B cell (primary cell): Measurements from ENCODE around the gene SGTA. TPM values are rescaled to one million over a fixed set of nuclear protein-coding genes. Genes with fewer than 3 reads are reported as not detected.

Experiments
- ATAC-seq: fragments of 200-7000 bp; cut with Tn5 transposase; one replicate; pipeline ENCODE4 v1.10.0; 2021; ENCODE audit warnings: low read depth, mild to moderate bottlenecking, moderate number of reproducible peaks, moderate library complexity
- CTCF ChIA-PET: fragments of 350-600 bp; sonication (Branson Sonifier 250); formaldehyde crosslinking; loops from one replicate; lab custom pipeline; 2021; ENCODE audit warnings: antibody characterized with exemption, inconsistent platforms; lab: Charles Lee
- POLR2A ChIA-PET: fragments of 350-600 bp; sonication (Branson Sonifier 250); formaldehyde crosslinking; loops from one replicate; lab custom pipeline; 2021; ENCODE audit warnings: antibody characterized with exemption; lab: Charles Lee
- DNase-seq: peaks from one replicate; pipeline ENCODE4 v3.0.0; 2013
- H2AFZ ChIP-seq: 2 replicates; pipeline ENCODE4 v1.6.1; 2012; ENCODE audit warnings: mild to moderate bottlenecking, low read depth, low read length; ENCODE audit not compliant: insufficient read depth, poor library complexity, severe bottlenecking
- H3K27ac ChIP-seq, 2 donors: 1 replicate in 1 of 2; 2 replicates in 1 of 2; pipeline ENCODE4 v1.5.1; 2012 to 2013; ENCODE audit warnings: low read length in 2 of 2, mild to moderate bottlenecking in 2 of 2, moderate library complexity in 1 of 2
- H3K27me3 ChIP-seq, 4 experiments: fragments of 200-600 bp in 1 of 4; sonication (generic) in 1 of 4; replicated peaks in 1 of 4; 1 replicate in 2 of 4; 2 replicates in 2 of 4; pipeline versions ENCODE4 v1.6.1 to v1.7.0; 2013 to 2016; ENCODE audit warnings: low read length in 3 of 4, mild to moderate bottlenecking in 2 of 4, mixed read lengths in 1 of 4, moderate library complexity in 1 of 4; ENCODE audit not compliant: insufficient read depth in 4 of 4, control insufficient read depth in 3 of 4; ENCODE audit errors: control extremely low read depth in 1 of 4
- H3K36me3 ChIP-seq, 2 experiments: replicated peaks in 1 of 2; 1 replicate in 1 of 2; 2 replicates in 1 of 2; pipeline versions ENCODE4 v1.6.1 to v1.7.1; 2013; ENCODE audit warnings: low read length in 1 of 2; ENCODE audit not compliant: insufficient read depth in 2 of 2, control insufficient read depth in 1 of 2; ENCODE audit errors: control extremely low read depth in 1 of 2, extremely low read depth in 1 of 2
- H3K4me1 ChIP-seq, 2 donors: fragments of 200-600 bp in 1 of 2; sonication (generic) in 1 of 2; 1 replicate in 1 of 2; 2 replicates in 1 of 2; pipeline versions ENCODE4 v1.5.1 to v1.6.1; 2013 to 2017; ENCODE audit warnings: low read length in 2 of 2; ENCODE audit not compliant: control insufficient read depth in 2 of 2, insufficient read depth in 2 of 2
- H3K4me2 ChIP-seq: replicated peaks from 2 replicates; pipeline ENCODE3; 2012; ENCODE audit warnings: mild to moderate bottlenecking, low read depth, low read length; ENCODE audit not compliant: poor library complexity, severe bottlenecking
- H3K4me3 ChIP-seq, 5 experiments: fragments of 200-600 bp in 1 of 5; sonication (generic) in 1 of 5; 1 replicate in 3 of 5; 2 replicates in 2 of 5; pipeline versions ENCODE4 v1.5.1 to v1.7.0; 2011 to 2016; ENCODE audit warnings: low read length in 4 of 5, mild to moderate bottlenecking in 4 of 5, low read depth in 2 of 5, control low read depth in 1 of 5, moderate library complexity in 1 of 5; ENCODE audit not compliant: insufficient read depth in 1 of 5; ENCODE audit errors: control extremely low read depth in 1 of 5, extremely low read depth in 1 of 5
- H3K79me2 ChIP-seq: fragments of 200-600 bp; sonication (generic); one replicate; pipeline ENCODE4 v1.6.0; 2016; ENCODE audit warnings: low read length; ENCODE audit not compliant: control insufficient read depth, insufficient read depth
- H3K9ac ChIP-seq: fragments of 200-600 bp; sonication (generic); 2 replicates; pipeline ENCODE4 v1.6.1; 2017; ENCODE audit warnings: mild to moderate bottlenecking, low read length, moderate library complexity
- H3K9me3 ChIP-seq, 3 donors: one replicate each; pipeline versions ENCODE4 v1.6.1 to v1.7.1; 2013; ENCODE audit warnings: low read length in 2 of 3; ENCODE audit not compliant: control insufficient read depth in 2 of 3, insufficient read depth in 1 of 3; ENCODE audit errors: control extremely low read depth in 1 of 3
- H4K20me1 ChIP-seq: 2 replicates; pipeline ENCODE4 v1.6.0; 2012; ENCODE audit warnings: mild to moderate bottlenecking, low read length; ENCODE audit not compliant: insufficient read depth, control insufficient read depth, poor library complexity, severe bottlenecking
- H3K27ac Mint-ChIP-seq: one replicate; pipeline ENCODE4 v1.8.0; 2021; ENCODE audit warnings: mixed read lengths
- H3K27me3 Mint-ChIP-seq: one replicate; pipeline ENCODE4 v1.8.0; 2021; ENCODE audit warnings: mixed read lengths
- H3K4me1 Mint-ChIP-seq: one replicate; pipeline ENCODE4 v1.8.0; 2021; ENCODE audit warnings: mixed read lengths
- H3K4me3 Mint-ChIP-seq: one replicate; pipeline ENCODE4 v1.8.0; 2021; ENCODE audit warnings: mixed read lengths
- H3K9me3 Mint-ChIP-seq: one replicate; pipeline ENCODE4 v1.8.0; 2022; ENCODE audit warnings: mixed read lengths; ENCODE audit not compliant: insufficient read depth
- EZH2 ChIP-seq: IDR thresholded peaks from 2 replicates; pipeline ENCODE4 v1.6.1; 2012; ENCODE audit warnings: borderline replicate concordance, low read depth, mild to moderate bottlenecking, moderate library complexity, low read length; ENCODE audit not compliant: insufficient read depth, poor library complexity, severe bottlenecking
- WGBS: methylation state at CpG from one replicate; pipeline ENCODE4 v1.1.5; 2013; ENCODE audit warnings: missing lambda C conversion rate; ENCODE audit not compliant: insufficient coverage; 5-methylcytosine and 5-hydroxymethylcytosine counted together
- intact Hi-C: fragments of 100-400 bp; cut with micrococcal nuclease; formaldehyde crosslinking; loops from one replicate; pipeline ENCODE4 v1.10.0; 2022
- polyA plus RNA-seq: library from polyadenylated mRNA; depleted of rRNA; stranded (reverse); fragments of >200 nt; gene quantifications from 2 replicates; pipeline ENCODE4 v1.2.3, GENCODE V29; 2012
- total RNA-seq, 2 donors: library from RNA; stranded (reverse); fragments of 120-200 nt in 1 of 2; gene quantifications; 1 replicate in 1 of 2; 2 replicates in 1 of 2; pipeline versions ENCODE4 v1.2.3 to v1.2.4, GENCODE V29; 2013 to 2022
- TF ChIP-seq, protein P1 (sequence below): fragments of 200-600 bp; IDR thresholded peaks from one replicate; pipeline ENCODE4 v1.8.0; 2022; ENCODE audit warnings: antibody characterized with exemption, mild to moderate bottlenecking

The SGTA gene
- total and polyA plus RNA-seq, 2 donors (not counting 1 experiment from before 2014, with no cell fraction given): 36.6 to 42.0 TPM

DNA sequence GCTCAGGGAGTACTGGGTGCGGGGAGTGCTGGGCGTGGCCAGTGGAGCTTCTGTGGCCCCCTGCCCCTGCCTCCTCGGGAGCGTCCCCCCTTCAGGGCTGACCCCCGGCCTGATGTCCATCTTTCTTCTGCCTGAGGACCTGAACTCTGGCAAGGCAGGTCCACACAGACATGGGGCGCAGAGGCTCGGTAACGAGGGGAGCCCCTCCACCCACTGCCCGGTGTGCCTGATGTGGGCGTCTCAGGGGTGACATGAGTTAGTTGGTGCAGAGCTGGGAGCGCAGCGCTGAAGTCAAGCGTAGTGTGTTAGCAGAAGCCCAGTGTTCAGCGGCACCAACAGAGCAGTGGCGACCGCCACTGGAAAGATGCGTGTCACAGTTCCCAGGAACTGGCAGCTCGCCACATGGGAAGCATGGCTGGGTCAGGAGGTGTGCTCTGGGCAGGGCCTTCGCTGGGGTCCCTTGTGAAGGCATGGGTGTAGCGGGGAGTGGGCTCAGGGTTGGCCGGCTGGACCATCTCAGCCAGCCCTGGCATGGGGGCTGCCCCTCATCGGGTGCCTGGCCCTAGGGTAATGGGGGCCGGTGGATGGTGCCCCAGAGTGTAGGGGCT lies 13.7 kb upstream of the SGTA start:
- no peak overlapping the region for H3K27ac ChIP-seq
- Mint-ChIP-seq H3K4me3 (no peak overlapping the region), H3K27me3 (no peaks in the 10 kb centered on the region), H3K9me3 (no peaks in the 10 kb centered on the region), H3K27ac (no peak overlapping the region), H3K4me1 (peaks cover 2% of the 10 kb centered on the region)
- ATAC-seq: no peak
- H3K79me2 ChIP-seq: peaks cover 37% of the 10 kb centered on the region
- no peak overlapping the region for H3K4me2 ChIP-seq
- DNase-seq: no peak
- ChIA-PET POLR2A (no interaction called here), CTCF (no interaction called here)
- intact Hi-C loops: no loop called here
- no peaks in the 10 kb centered on the region for H3K4me1 ChIP-seq
- no peak overlapping the region for H2AFZ ChIP-seq
- H3K9me3 ChIP-seq: no peaks in the 10 kb centered on the region
- no peak for TF ChIP-seq EZH2
- TF ChIP-seq, protein P1, sequence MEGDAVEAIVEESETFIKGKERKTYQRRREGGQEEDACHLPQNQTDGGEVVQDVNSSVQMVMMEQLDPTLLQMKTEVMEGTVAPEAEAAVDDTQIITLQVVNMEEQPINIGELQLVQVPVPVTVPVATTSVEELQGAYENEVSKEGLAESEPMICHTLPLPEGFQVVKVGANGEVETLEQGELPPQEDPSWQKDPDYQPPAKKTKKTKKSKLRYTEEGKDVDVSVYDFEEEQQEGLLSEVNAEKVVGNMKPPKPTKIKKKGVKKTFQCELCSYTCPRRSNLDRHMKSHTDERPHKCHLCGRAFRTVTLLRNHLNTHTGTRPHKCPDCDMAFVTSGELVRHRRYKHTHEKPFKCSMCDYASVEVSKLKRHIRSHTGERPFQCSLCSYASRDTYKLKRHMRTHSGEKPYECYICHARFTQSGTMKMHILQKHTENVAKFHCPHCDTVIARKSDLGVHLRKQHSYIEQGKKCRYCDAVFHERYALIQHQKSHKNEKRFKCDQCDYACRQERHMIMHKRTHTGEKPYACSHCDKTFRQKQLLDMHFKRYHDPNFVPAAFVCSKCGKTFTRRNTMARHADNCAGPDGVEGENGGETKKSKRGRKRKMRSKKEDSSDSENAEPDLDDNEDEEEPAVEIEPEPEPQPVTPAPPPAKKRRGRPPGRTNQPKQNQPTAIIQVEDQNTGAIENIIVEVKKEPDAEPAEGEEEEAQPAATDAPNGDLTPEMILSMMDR: no peak
- H3K4me3 ChIP-seq: no peak overlapping the region
- no peak overlapping the region for H3K9ac ChIP-seq
- 98% methylated on average over 23 of the region's 23 CpGs for WGBS
- peaks cover 0 to 30% of the 10 kb centered on the region in 2 experiments for H3K36me3 ChIP-seq
- no peaks in the 10 kb centered on the region for H4K20me1 ChIP-seq
- H3K27me3 ChIP-seq: no peaks in the 10 kb centered on the region

DNA sequence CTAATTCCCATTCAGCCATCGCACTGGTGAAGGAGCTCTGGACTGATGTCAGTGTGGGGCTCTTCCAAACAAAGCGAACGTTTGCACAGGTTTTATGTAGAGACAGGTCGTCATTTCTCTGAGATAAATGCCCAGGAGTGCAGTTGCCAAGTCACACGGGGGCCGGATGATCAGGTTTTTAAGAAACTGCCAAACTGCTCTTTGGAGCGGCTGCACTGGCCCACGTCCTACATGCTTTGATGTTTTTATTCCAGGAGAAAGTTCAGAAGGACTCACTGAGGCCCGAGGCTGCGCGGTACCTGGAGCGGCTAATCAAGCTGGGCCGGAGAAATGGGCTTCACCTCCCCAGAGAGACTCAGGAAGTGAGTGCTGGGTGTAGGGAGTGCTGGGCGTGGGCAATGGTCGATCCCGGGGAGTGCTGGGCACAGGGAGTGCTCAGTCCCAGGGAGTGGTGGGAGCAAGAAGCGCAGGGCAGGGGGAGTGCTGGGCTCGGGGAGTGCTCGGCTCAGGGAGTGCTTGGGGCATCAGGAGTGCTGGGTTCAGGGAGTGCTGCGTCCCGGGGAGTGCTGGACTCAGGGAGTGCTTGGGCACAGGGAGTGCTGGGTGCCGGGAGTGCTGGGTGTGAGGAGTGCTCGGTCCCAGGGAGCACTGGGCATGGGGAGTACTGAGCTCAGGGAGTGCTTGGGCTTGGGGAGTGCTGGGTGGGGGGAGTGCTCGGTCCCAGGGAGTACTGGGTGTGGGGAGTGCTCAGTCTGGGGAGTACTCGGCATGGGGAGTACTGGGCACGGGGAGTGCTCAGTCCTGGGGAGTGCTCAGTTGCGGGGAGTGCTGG lies 13.0 kb upstream of the SGTA start:
- no peak for DNase-seq
- no peaks in the 10 kb centered on the region for H3K9me3 ChIP-seq
- no peak overlapping the region for H2AFZ ChIP-seq
- no peak for TF ChIP-seq EZH2
- TF ChIP-seq, protein P1: no peak
- Mint-ChIP-seq H3K4me1 (peaks cover 2% of the 10 kb centered on the region), H3K9me3 (no peaks in the 10 kb centered on the region), H3K4me3 (no peak overlapping the region), H3K27me3 (no peaks in the 10 kb centered on the region), H3K27ac (no peak overlapping the region)
- no peak overlapping the region for H3K27ac ChIP-seq
- H3K4me2 ChIP-seq: no peak overlapping the region
- CTCF ChIA-PET: no interaction called here
- no peak overlapping the region for H3K9ac ChIP-seq
- no peaks in the 10 kb centered on the region for H4K20me1 ChIP-seq
- H3K36me3 ChIP-seq: peaks cover 0 to 31% of the 10 kb centered on the region in 2 experiments
- intact Hi-C loops: no loop called here
- H3K4me3 ChIP-seq: no peak overlapping the region
- peaks cover 44% of the 10 kb centered on the region for H3K79me2 ChIP-seq
- H3K4me1 ChIP-seq: no peaks in the 10 kb centered on the region
- WGBS: 96% methylated on average over 27 of the region's 27 CpGs
- POLR2A ChIA-PET: no interaction called here
- ATAC-seq: no peak
- no peaks in the 10 kb centered on the region for H3K27me3 ChIP-seq
